ENCODE results near the gene ADCY10.

ADCY10 gene

GRCh38 chr1:167927046-167927754, 13.3 kb upstream of the ADCY10 start:
- DNase-seq (ENCODE audit: low spot score): no peak

DNA sequence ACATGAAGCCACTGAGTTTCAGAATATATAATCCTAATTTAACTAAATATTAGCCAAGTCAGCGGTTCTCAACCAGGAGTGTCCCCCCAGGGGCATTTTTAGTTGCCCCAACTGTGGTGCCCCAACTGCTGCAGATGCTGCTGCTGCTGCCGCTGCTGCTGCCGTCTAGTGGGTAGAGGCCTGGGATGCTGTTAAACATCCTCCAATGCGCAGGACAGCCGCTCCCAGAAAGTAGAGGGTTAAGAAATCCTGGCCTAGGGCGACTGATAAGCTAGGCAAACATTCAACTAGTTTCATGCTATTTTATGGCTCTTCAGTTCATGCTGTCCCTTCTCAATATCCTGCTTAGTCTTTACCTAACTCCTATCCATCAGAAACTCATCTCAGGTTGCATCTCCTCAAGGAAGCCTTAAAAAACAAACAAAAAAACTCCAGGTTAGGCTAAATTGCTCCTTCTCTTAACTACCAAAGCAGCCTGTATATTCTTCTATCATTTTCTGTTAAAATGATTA, 12.6 kb upstream of the ADCY10 start:
- no peak for DNase-seq (ENCODE audit: low spot score)

GRCh38 chr1:167924543-167925231, 10.8 kb upstream of the ADCY10 start:
- no peak for DNase-seq (ENCODE audit: low spot score)

GRCh38 chr1:167924102-167924501, 10.2 kb upstream of the ADCY10 start:
- no peak for DNase-seq (ENCODE audit: low spot score)

GRCh38 chr1:167923324-167924056, 9.6 kb upstream of the ADCY10 start:
- DNase-seq (ENCODE audit: low spot score): no peak

- DNase-seq (ENCODE audit: low spot score): no peak
Measured at GRCh38 chr1:167922611-167923074, 8.7 kb upstream of the ADCY10 start.

- DNase-seq (ENCODE audit: low spot score): no peak
Measured at GRCh38 chr1:167922023-167922422, 8.1 kb upstream of the ADCY10 start.

DNA sequence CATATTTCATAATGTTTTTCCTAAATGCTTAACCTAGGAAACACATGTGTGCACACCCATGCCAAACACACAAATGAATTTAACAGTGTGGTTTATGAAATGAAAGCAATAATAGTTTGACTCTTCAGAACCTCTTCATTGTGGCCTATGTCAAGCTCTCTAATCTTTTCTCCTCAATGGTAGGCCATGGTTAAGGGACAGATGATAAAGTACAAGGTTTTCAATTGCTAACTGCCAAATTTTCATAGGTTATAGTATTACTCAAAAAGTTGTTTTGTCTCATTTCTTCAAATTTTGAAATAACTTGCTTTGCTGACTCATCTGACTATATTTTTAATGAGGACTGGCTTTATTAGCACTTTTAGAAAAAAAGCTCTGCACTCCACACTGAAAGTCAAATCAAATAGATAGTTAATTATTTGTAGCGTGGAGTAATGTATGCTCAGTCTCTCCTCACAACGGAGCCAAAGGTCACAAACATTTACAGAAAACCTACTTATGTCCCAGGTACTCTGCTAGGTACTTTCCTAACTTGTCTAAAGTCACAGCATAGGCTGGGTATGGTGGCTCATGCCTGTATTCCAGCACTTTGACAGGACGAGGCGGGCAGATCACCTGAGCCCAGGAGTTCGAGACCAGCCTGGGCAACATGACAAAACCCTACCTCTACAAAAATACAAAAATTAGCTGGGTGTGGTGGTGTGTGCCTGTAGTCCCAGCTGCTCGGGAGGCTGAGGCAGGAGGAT, 3.0 kb upstream of the ADCY10 start:
- no peak for DNase-seq (ENCODE audit: low spot score)

GRCh38 chr1:167915569-167915968, 1.6 kb upstream of the ADCY10 start:
- no peak for DNase-seq (ENCODE audit: low spot score)

GRCh38 chr1:167912294-167912693, 1.6 kb downstream of the ADCY10 start:
- no peak for DNase-seq (ENCODE audit: low spot score)

DNA sequence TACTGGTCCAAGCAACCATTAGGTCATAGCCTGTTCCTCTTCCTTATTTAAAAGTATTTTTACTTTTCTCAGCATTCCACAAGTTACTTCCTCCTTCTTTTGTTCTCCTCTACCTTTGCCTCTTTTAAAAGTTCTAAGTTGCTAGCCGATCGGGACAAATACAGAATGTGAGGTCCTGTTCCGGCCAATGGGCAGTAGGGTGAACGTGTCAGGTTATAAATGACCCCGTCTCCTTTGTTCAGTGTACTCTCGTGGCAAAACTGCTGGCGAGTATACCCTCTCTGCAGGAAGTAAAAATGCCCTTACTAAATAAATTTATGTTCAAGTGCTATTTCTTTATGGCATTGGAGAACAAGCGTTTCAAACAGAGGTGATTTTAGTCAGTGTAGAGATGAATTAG, 2.5 kb downstream of the ADCY10 start:
- no peak for DNase-seq (ENCODE audit: low spot score)

DNA sequence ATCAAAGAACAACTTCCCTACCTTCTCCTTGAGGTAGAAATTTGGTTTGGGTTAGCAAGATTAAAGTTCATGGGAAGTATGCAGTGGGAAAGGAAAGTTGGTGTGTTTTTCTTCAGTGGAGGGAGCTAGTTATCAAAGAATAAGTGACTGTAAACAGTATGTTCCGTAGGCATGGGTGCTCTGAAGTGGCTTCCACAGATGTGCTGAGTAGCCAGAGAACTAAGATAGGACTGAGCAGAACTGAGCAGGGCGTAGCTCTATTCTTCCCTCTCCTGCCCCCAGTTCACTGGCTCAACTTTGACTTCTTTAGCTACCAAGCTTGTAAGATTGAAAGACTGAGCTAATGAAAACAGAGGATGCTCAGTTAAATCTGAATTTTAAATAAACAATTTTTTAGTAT, 3.4 kb downstream of the ADCY10 start:
- no peak for DNase-seq (ENCODE audit: low spot score)

- DNase-seq (ENCODE audit: low spot score): no peak
Measured at GRCh38 chr1:167909691-167910180, 4.2 kb downstream of the ADCY10 start.

GRCh38 chr1:167905671-167906070, 8.3 kb downstream of the ADCY10 start:
- no peak for DNase-seq (ENCODE audit: low spot score)

GRCh38 chr1:167905182-167905581, 8.8 kb downstream of the ADCY10 start:
- DNase-seq (ENCODE audit: low spot score): no peak

- no peak for DNase-seq (ENCODE audit: low spot score)
Measured at GRCh38 chr1:167904652-167905130, 9.2 kb downstream of the ADCY10 start.

GRCh38 chr1:167900907-167901306, 13.0 kb downstream of the ADCY10 start:
- DNase-seq (ENCODE audit: low spot score): no peak

DNA sequence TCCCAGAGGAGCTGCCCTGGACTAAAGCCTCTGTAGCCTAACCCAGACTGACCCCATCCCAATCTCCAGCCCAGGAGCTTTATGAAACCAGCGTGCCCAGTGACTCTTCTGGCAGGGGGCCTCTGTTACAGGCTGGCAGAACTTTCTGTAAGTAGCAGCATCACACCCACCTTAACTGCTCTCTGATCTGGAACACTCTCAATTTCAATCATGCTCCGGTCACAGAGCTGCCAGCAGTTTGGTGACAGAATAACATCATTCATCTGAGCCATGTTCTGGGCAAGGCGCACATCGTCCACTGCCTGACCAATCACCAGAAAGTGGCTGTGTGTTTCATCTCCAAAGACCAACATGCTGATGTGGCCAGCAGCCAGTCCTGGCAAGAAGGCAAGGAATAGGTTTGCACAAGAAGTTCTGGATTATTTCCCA, 14.7 kb downstream of the ADCY10 start:
- DNase-seq (ENCODE audit: low spot score): no peak

DNA sequence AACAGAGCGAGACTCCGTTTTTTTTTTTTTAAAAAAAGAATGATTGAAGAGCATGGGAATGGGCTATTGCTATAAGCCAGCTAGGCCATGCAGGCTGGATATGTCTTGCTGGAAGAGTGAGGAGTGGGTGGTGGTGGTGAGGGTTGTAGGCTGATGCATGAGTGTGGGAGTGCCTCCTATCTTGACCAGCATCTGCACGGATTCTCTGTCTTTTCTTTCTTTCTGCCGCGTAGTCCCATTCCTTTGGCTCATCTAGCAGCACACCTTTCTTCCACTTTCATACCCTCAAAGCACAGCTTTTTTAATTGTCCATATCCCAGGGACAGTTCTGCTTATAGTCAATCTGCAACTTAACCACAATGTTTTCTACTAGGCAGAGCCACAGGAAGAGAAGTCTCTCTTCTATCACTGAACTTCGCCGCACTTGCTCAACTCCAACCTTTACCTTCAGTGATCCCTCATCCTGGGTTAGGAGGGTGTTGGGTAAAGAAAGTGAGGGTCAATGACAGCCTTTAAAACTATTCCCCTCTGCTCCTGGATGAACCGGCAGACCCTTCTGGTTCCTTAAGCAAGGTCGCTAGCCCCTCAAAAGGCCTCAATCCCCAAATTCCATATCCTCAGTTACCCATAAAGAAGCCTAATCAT, 15.2 kb downstream of the ADCY10 start:
- no peak for DNase-seq (ENCODE audit: low spot score)

DNA sequence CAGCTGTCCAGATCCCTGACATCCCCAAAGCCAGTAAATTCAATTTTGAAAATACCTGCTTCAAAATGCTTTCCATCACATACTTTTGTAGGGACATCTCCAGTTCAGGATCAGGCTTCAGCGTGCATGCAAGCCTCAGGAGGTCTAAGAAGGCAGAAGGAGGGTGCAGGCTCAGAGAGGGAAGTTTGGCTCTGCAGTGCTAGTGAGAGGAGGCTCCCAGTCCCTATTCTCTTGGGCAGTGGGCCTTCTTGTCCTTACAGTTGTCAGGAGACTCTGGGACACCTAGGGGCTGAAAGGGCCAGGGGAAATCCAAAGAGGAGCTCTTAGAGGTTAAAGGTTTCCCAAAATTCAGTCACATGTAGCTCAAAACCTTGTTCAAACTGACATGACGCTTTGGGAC, 20.1 kb downstream of the ADCY10 start:
- no peak for DNase-seq (ENCODE audit: low spot score)

- no peak for DNase-seq (ENCODE audit: low spot score)
Measured at GRCh38 chr1:167890400-167890799, 23.5 kb downstream of the ADCY10 start.

All from activated CD4-positive, alpha-beta T cell treated with anti-CD3 and anti-CD28 coated beads, Interleukin-2, Interleukin-4, amounts not matched to agents 100 ng/mL and 50 ng/mL, durations not matched to agents 16 hours and 8 hours (primary cell).